ENCODE measurements around the gene AHCYL2. TPM values are rescaled to one million over a fixed set of nuclear protein-coding genes. Genes with fewer than 3 reads are reported as not detected.

AHCYL2 gene
- total RNA-seq, 1 experiment from 2014 or later = 23.2 TPM

GRCh38 chr7:129359176-129359575 lies 134.3 kb downstream of the AHCYL2 start:
- no peak for TF ChIP-seq CTCF (conservative IDR thresholded peaks at IDR 0.05)

More at GRCh38 chr7:129359176-129359575, 134.3 kb downstream of the AHCYL2 start:
- no peak overlapping the region for H3K27ac ChIP-seq (ENCODE audit: insufficient read length, low read depth, low read length)
- no peak overlapping the region for H4K5ac ChIP-seq (ENCODE audit: insufficient read length, low read depth, low read length)
- no peak overlapping the region for H3K56ac ChIP-seq (ENCODE audit: insufficient read length, low read depth, low read length)
- no peak overlapping the region for H2BK120ac ChIP-seq (ENCODE audit: low read depth, low read length, poor library complexity, severe bottlenecking)
- H3K23me2 ChIP-seq (ENCODE audit: insufficient read length, low read depth, low read length, poor library complexity, severe bottlenecking) = no peaks in the 10 kb centered on the region
- no peaks in the 10 kb centered on the region for H3K79me2 ChIP-seq (ENCODE audit: insufficient read depth, low read length)
- no peak overlapping the region for H4K91ac ChIP-seq (ENCODE audit: insufficient read length, low read depth, low read length)
- DNase-seq = no peak
- no peak overlapping the region for H2AFZ ChIP-seq (ENCODE audit: low read length)
- no CpG with 5 or more reads among the region's 2 CpGs for WGBS (ENCODE audit: extremely low coverage, insufficient read length, low lambda C conversion rate)
- H3K9ac ChIP-seq (ENCODE audit: extremely low read depth, insufficient read length, low read length) = no peak overlapping the region
- H3K4ac ChIP-seq (ENCODE audit: low read depth, low read length) = no peak overlapping the region
- no peak overlapping the region for H2BK20ac ChIP-seq (ENCODE audit: low read depth, low read length, poor library complexity, severe bottlenecking)
- no peak overlapping the region for H3K18ac ChIP-seq (ENCODE audit: insufficient read length, low read depth, low read length)
- no peak overlapping the region for H3K23ac ChIP-seq (ENCODE audit: insufficient read length, low read depth, low read length)
- no peak overlapping the region for H2BK12ac ChIP-seq (ENCODE audit: insufficient read length, low read depth, low read length)
- H3K9me3 ChIP-seq (ENCODE audit: control insufficient read depth, low read depth, low read length) = no peaks in the 10 kb centered on the region
- no peaks in the 10 kb centered on the region for H3K27me3 Mint-ChIP-seq (ENCODE audit: low read depth)
- peaks cover 2% of the 10 kb centered on the region for H4K20me1 ChIP-seq (ENCODE audit: control insufficient read depth, insufficient read depth, insufficient read length)
- H3K27me3 ChIP-seq (ENCODE audit: insufficient read depth, low read length) = no peaks in the 10 kb centered on the region
- no peaks in the 10 kb centered on the region for H3K79me1 ChIP-seq (ENCODE audit: insufficient read depth, low read depth, low read length, poor library complexity, severe bottlenecking)
- H3K4me1 Mint-ChIP-seq = no peaks in the 10 kb centered on the region
- no peak overlapping the region for H3K4me3 Mint-ChIP-seq
- H2BK5ac ChIP-seq (ENCODE audit: insufficient read length, low read length) = no peak overlapping the region
- no peak overlapping the region for H3T11ph ChIP-seq (ENCODE audit: low read length)
- no peak overlapping the region for H3K27ac Mint-ChIP-seq
- no peak overlapping the region for H3K14ac ChIP-seq (ENCODE audit: insufficient read depth, low read length)
- H3K36me3 Mint-ChIP-seq (ENCODE audit: insufficient read depth in 1 of 3, low read depth in 3 of 3) = no peaks in the 10 kb centered on the region
- H2AK5ac ChIP-seq (ENCODE audit: insufficient read length, low read length) = no peak overlapping the region
- H4K8ac ChIP-seq (replicated peaks; ENCODE audit: insufficient read length, low read depth, low read length) = no peak overlapping the region
- H3K4me2 ChIP-seq (ENCODE audit: insufficient read depth, insufficient read length, low read length) = no peak overlapping the region
- no peak overlapping the region for H2BK15ac ChIP-seq (ENCODE audit: low read depth, low read length)
- no peaks in the 10 kb centered on the region for H3K4me1 ChIP-seq (ENCODE audit: insufficient read depth, low read length)
- no peaks in the 10 kb centered on the region for H3K9me3 Mint-ChIP-seq

Data from H9 (cell line).